H1 (cell line): ENCODE measurements around the gene BICDL1. TPM values are rescaled to one million over a fixed set of nuclear protein-coding genes. Genes with fewer than 3 reads are reported as not detected.

Source experiments
- CTCF ChIA-PET: fragments of 300-600 bp; sonication (Branson Sonifier 250); formaldehyde crosslinking; loops from one replicate; lab custom pipeline; 2021; ENCODE audit not compliant: partially characterized antibody; lab: Charles Lee
- POLR2A ChIA-PET: fragments of 300-600 bp; sonication (Branson Sonifier 250); formaldehyde crosslinking; loops from one replicate; lab custom pipeline; 2021; ENCODE audit warnings: inconsistent platforms; ENCODE audit not compliant: partially characterized antibody; lab: Charles Lee
- DNase-seq, 2 experiments: peaks; one replicate each; pipeline versions ENCODE4 v3.0.0 to v3.0.0-alpha.2; 2010 to 2022; ENCODE audit warnings: low spot score in 2 of 2, low read depth in 1 of 2, mixed read lengths in 1 of 2
- FAIRE-seq: peaks from 2 replicates; lab custom pipeline; 2011; peaks lifted over from hg19 to GRCh38; lab: Jason Lieb, UNC
- H2AFZ ChIP-seq: 2 replicates; pipeline ENCODE4 v1.8.1; 2012; ENCODE audit warnings: low read length, inconsistent platforms
- H2AK5ac ChIP-seq: 2 replicates; pipeline ENCODE4 v1.6.1; 2013; ENCODE audit warnings: low read depth, low read length
- H2BK120ac ChIP-seq: replicated peaks from 2 replicates; pipeline ENCODE3; 2013; ENCODE audit warnings: low read depth, low read length, inconsistent platforms
- H2BK12ac ChIP-seq: 2 replicates; pipeline ENCODE4 v1.6.1; 2013; ENCODE audit warnings: low read depth, low read length
- H2BK15ac ChIP-seq: 2 replicates; pipeline ENCODE4 v1.6.1; 2013; ENCODE audit warnings: low read length
- H2BK20ac ChIP-seq: 2 replicates; pipeline ENCODE4 v1.6.1; 2013; ENCODE audit warnings: low read length
- H2BK5ac ChIP-seq: 2 replicates; pipeline ENCODE4 v1.6.1; 2013; ENCODE audit warnings: low read depth, low read length
- H3K14ac ChIP-seq: 2 replicates; pipeline ENCODE4 v1.6.1; 2013; ENCODE audit warnings: inconsistent platforms; ENCODE audit not compliant: insufficient read length
- H3K18ac ChIP-seq: 2 replicates; pipeline ENCODE4 v1.6.1; 2013; ENCODE audit warnings: low read length; ENCODE audit errors: extremely low read depth
- H3K23ac ChIP-seq: 2 replicates; pipeline ENCODE4 v1.6.1; 2013; ENCODE audit warnings: inconsistent platforms; ENCODE audit not compliant: insufficient read length
- H3K23me2 ChIP-seq: 2 replicates; pipeline ENCODE4 v1.6.1; 2013; ENCODE audit warnings: low read depth, low read length
- H3K27ac ChIP-seq: 2 replicates; pipeline ENCODE4 v1.6.1; 2011; ENCODE audit warnings: low read depth, low read length, inconsistent platforms
- H3K27me3 ChIP-seq, 4 experiments: replicated peaks in 1 of 4; 1 replicate in 1 of 4; 2 replicates in 3 of 4; pipeline versions ENCODE4 v1.6.1 to v1.8.1; 2011 to 2013; ENCODE audit warnings: low read length in 3 of 4, mild to moderate bottlenecking in 3 of 4, inconsistent platforms in 2 of 4, mixed read lengths in 2 of 4, moderate library complexity in 1 of 4; ENCODE audit not compliant: control insufficient read depth in 3 of 4, insufficient read depth in 3 of 4; ENCODE audit errors: extremely low read depth in 1 of 4
- H3K36me3 ChIP-seq, 4 experiments: 2 replicates each; pipeline versions ENCODE4 v1.6.1 to v1.8.1; 2011 to 2013; ENCODE audit warnings: mild to moderate bottlenecking in 4 of 4, low read length in 3 of 4, moderate library complexity in 2 of 4, control low read depth in 1 of 4, inconsistent platforms in 1 of 4; ENCODE audit not compliant: insufficient read depth in 4 of 4, control insufficient read depth in 2 of 4
- H3K4ac ChIP-seq: replicated peaks from 2 replicates; pipeline ENCODE3; 2013; ENCODE audit warnings: low read length, low read depth, mixed read lengths, inconsistent platforms; ENCODE audit not compliant: insufficient read length
- H3K4me1 ChIP-seq, 4 experiments: replicated peaks in 1 of 4; 1 replicate in 1 of 4; 2 replicates in 3 of 4; pipeline versions ENCODE4 v1.6.1 to v1.8.1; 2011 to 2013; ENCODE audit warnings: low read length in 3 of 4, inconsistent platforms in 2 of 4, mixed read lengths in 1 of 4; ENCODE audit not compliant: insufficient read depth in 4 of 4, control insufficient read depth in 3 of 4
- H3K4me2 ChIP-seq, 2 experiments: 2 replicates each; pipeline versions ENCODE4 v1.6.1 to v1.8.1; 2011 to 2013; ENCODE audit warnings: low read depth in 2 of 2, low read length in 2 of 2, control low read depth in 1 of 2, inconsistent platforms in 1 of 2, mild to moderate bottlenecking in 1 of 2; ENCODE audit not compliant: insufficient read depth in 1 of 2
- H3K4me3 ChIP-seq, 4 experiments: fragments of 200-600, 300-600 bp in 1 of 4; sonication (generic), shearing (Covaris generic), sonication (Bioruptor Twin) in 1 of 4; 2 replicates each; pipeline versions ENCODE4 v1.5.1 to v1.8.1; 2011 to 2016; ENCODE audit warnings: low read length in 4 of 4, low read depth in 3 of 4, control low read depth in 2 of 4, inconsistent platforms in 2 of 4, mild to moderate bottlenecking in 2 of 4, mixed read lengths in 1 of 4, moderate library complexity in 1 of 4; ENCODE audit not compliant: insufficient read depth in 2 of 4; ENCODE audit errors: extremely low read depth in 1 of 4
- H3K56ac ChIP-seq: replicated peaks from 2 replicates; pipeline ENCODE3; 2013; ENCODE audit warnings: low read depth, mild to moderate bottlenecking, mixed read lengths, low read length, inconsistent platforms; ENCODE audit not compliant: insufficient read length
- H3K79me1 ChIP-seq: 2 replicates; pipeline ENCODE4 v1.6.1; 2013; ENCODE audit warnings: low read depth, low read length, control low read depth
- H3K79me2 ChIP-seq, 2 experiments: 2 replicates each; pipeline versions ENCODE4 v1.6.1 to v1.8.1; 2012 to 2013; ENCODE audit warnings: low read length in 2 of 2, mild to moderate bottlenecking in 2 of 2, inconsistent platforms in 1 of 2; ENCODE audit not compliant: insufficient read depth in 2 of 2, control insufficient read depth in 1 of 2
- H3K9ac ChIP-seq, 4 experiments: replicated peaks in 1 of 4; 1 replicate in 1 of 4; 2 replicates in 3 of 4; pipeline versions ENCODE4 v1.6.1 to v1.8.1; 2011 to 2013; ENCODE audit warnings: low read depth in 3 of 4, low read length in 3 of 4, control low read depth in 2 of 4, mild to moderate bottlenecking in 2 of 4, moderate library complexity in 2 of 4, inconsistent platforms in 1 of 4; ENCODE audit errors: extremely low read depth in 1 of 4
- H3K9me3 ChIP-seq, 2 experiments: 2 replicates each; pipeline versions ENCODE4 v1.6.1 to v1.8.1; 2012 to 2013; ENCODE audit warnings: mild to moderate bottlenecking in 2 of 2, moderate library complexity in 2 of 2, control low read depth in 1 of 2, inconsistent platforms in 1 of 2, low read depth in 1 of 2, low read length in 1 of 2, mixed read lengths in 1 of 2; ENCODE audit not compliant: insufficient read depth in 2 of 2
- H4K20me1 ChIP-seq, 2 experiments: replicated peaks in 1 of 2; 2 replicates each; pipeline versions ENCODE3 to v1.8.1; 2011 to 2013; ENCODE audit warnings: inconsistent platforms in 2 of 2, low read length in 2 of 2, mild to moderate bottlenecking in 1 of 2; ENCODE audit not compliant: insufficient read depth in 2 of 2, control insufficient read depth in 1 of 2
- H4K5ac ChIP-seq: 2 replicates; pipeline ENCODE4 v1.6.1; 2013; ENCODE audit warnings: low read length, low read depth, mixed read lengths, inconsistent platforms; ENCODE audit not compliant: insufficient read length
- H4K8ac ChIP-seq: 2 replicates; pipeline ENCODE4 v1.8.0; 2013; ENCODE audit warnings: mild to moderate bottlenecking, moderate library complexity, low read length, inconsistent platforms; ENCODE audit not compliant: insufficient read depth; ENCODE audit errors: extremely low read depth
- H4K91ac ChIP-seq: replicated peaks from 2 replicates; pipeline ENCODE3; 2013; ENCODE audit warnings: low read length, mixed read lengths, inconsistent platforms; ENCODE audit not compliant: insufficient read length
- BCL11A ChIP-seq, 2 experiments: IDR thresholded peaks; one replicate each; pipeline ENCODE4 v1.6.1; 2011; ENCODE audit warnings: low read depth in 2 of 2, low read length in 2 of 2, mild to moderate bottlenecking in 2 of 2
- CHD1 ChIP-seq: IDR thresholded peaks from 2 replicates; pipeline ENCODE4 v1.6.1; 2012; ENCODE audit warnings: low read depth, low read length, improper control_type of control experiment
- CHD2 ChIP-seq: IDR thresholded peaks from 2 replicates; pipeline ENCODE4 v1.6.1; 2012; ENCODE audit warnings: low read length, improper control_type of control experiment
- CTBP2 ChIP-seq: IDR thresholded peaks from 2 replicates; pipeline ENCODE4 v1.7.0; 2011; ENCODE audit warnings: borderline replicate concordance, mild to moderate bottlenecking, moderate library complexity, mixed read lengths, low read length; ENCODE audit not compliant: insufficient read depth, insufficient read length
- E2F6 ChIP-seq: IDR thresholded peaks from 2 replicates; pipeline ENCODE4 v1.6.1; 2012; ENCODE audit warnings: inconsistent platforms
- EGR1 ChIP-seq: IDR thresholded peaks from 2 replicates; pipeline ENCODE4 v1.6.1; 2011; ENCODE audit warnings: low read depth, low read length, borderline replicate concordance
- GTF2F1 ChIP-seq: IDR thresholded peaks from 2 replicates; pipeline ENCODE4 v1.6.1; 2012; ENCODE audit warnings: low read depth, low read length, improper control_type of control experiment, borderline replicate concordance
- MAX ChIP-seq: IDR thresholded peaks from 2 replicates; pipeline ENCODE4 v1.6.1; 2012; ENCODE audit warnings: inconsistent platforms
- SP1 ChIP-seq: IDR thresholded peaks from 2 replicates; pipeline ENCODE4 v1.6.1; 2011; ENCODE audit warnings: low read depth, low read length
- SP2 ChIP-seq: IDR thresholded peaks from 2 replicates; pipeline ENCODE4 v1.6.1; 2012; ENCODE audit warnings: mild to moderate bottlenecking, low read length, inconsistent platforms
- SP4 ChIP-seq: IDR thresholded peaks from 2 replicates; pipeline ENCODE4 v1.6.1; 2012; ENCODE audit warnings: low read length, inconsistent platforms
- TAF1 ChIP-seq: IDR thresholded peaks from 2 replicates; pipeline ENCODE4 v1.6.1; 2011; ENCODE audit warnings: mild to moderate bottlenecking, low read depth, low read length
- TBP ChIP-seq: IDR thresholded peaks from 2 replicates; pipeline ENCODE4 v1.6.1; 2011; ENCODE audit warnings: low read depth, low read length, improper control_type of control experiment
- TEAD4 ChIP-seq: IDR thresholded peaks from 2 replicates; pipeline ENCODE4 v1.6.1; 2012; ENCODE audit warnings: low read depth, low read length, inconsistent platforms, mixed read lengths
- ZNF274 ChIP-seq: IDR thresholded peaks from 2 replicates; pipeline ENCODE4 v1.7.0; 2012; ENCODE audit warnings: low read length, borderline replicate concordance; ENCODE audit errors: extremely low read depth
- WGBS, 2 experiments: shearing (Covaris generic) in 1 of 2; methylation state at CpG; one replicate each; pipeline versions ENCODE4 v1.1.6 to v1.1.7; 2013 to 2015; ENCODE audit warnings: low lambda C conversion rate in 2 of 2, mixed read lengths in 2 of 2, inconsistent platforms in 1 of 2, low coverage in 1 of 2, missing lambda C conversion rate in 1 of 2; ENCODE audit not compliant: insufficient replicate concordance in 2 of 2, insufficient coverage in 1 of 2, insufficient read length in 1 of 2; ENCODE audit errors: extremely low coverage in 1 of 2, missing lambda C conversion rate in 1 of 2; 5-methylcytosine and 5-hydroxymethylcytosine counted together
- polyA plus RNA-seq, 7 experiments: library from polyadenylated mRNA; depleted of rRNA in 3 of 7; stranded (reverse) in 5 of 7; unstranded in 2 of 7; fragments of >200 nt in 5 of 7; fragments of 200-250 nt in 2 of 7; gene quantifications; 1 replicate in 5 of 7; 2 replicates in 1 of 7; 4 replicates in 1 of 7; pipeline versions ENCODE4 v1.2.1 to v1.2.3, GENCODE V29; 2011 to 2013; ENCODE audit warnings: missing spikeins in 2 of 7, mixed read lengths in 2 of 7
- total RNA-seq: library from RNA; stranded (reverse); fragmentation: NEBNext Ultra II Directional; extraction: Animal tissue kit (Norgen Biotek cat#: 25700); gene quantifications from 2 replicates; pipeline ENCODE4 v1.2.1, GENCODE V29; 2021

The BICDL1 gene
- total and polyA plus RNA-seq, 2 of the 8 experiments (the other 6 are each of a cell fraction or from before 2014, with no cell fraction given) = 17.2 to 25.9 TPM

GRCh38 chr12:119949594-119949993 lies 39.4 kb upstream of the BICDL1 start:
- H3K27ac ChIP-seq = no peak overlapping the region
- H2AK5ac ChIP-seq = no peak overlapping the region
- H3K4me2 ChIP-seq = no peak overlapping the region
- FAIRE-seq = no peak
- H3K14ac ChIP-seq = no peak overlapping the region
- no peak overlapping the region for H3K9ac ChIP-seq
- DNase-seq = no peak
- H3K4ac ChIP-seq = no peak overlapping the region
- ChIA-PET CTCF (interaction anchor here (0.6 to 1.8 kb wide), 4 partner anchors 10 to 1150 kb away, joined by 3 to 6 read pairs (median 4); no protein-coding TSS in a partner anchor), POLR2A (interaction anchor here (0.7 to 1.5 kb wide), 3 partner anchors 14 to 251 kb away, joined by 3 to 5 read pairs (median 3); partner anchors contain the start of gene RPLP0)
- H4K20me1 ChIP-seq = no peaks in the 10 kb centered on the region
- no peaks in the 10 kb centered on the region for H3K9me3 ChIP-seq
- no peak overlapping the region for H2BK5ac ChIP-seq
- H3K27me3 ChIP-seq = no peaks in the 10 kb centered on the region
- H3K36me3 ChIP-seq = no peaks in the 10 kb centered on the region
- no peak overlapping the region for H4K91ac ChIP-seq
- no peak overlapping the region for H3K4me3 ChIP-seq
- H3K23ac ChIP-seq = no peak overlapping the region
- H3K79me1 ChIP-seq = no peaks in the 10 kb centered on the region
- no peak overlapping the region for H3K56ac ChIP-seq
- no peaks in the 10 kb centered on the region for H3K4me1 ChIP-seq
- H2AFZ ChIP-seq = no peak overlapping the region
- no peaks in the 10 kb centered on the region for H3K23me2 ChIP-seq
- no peak overlapping the region for H2BK12ac ChIP-seq
- no peak overlapping the region for H4K8ac ChIP-seq
- H2BK15ac ChIP-seq = no peak overlapping the region
- no peak overlapping the region for H3K18ac ChIP-seq
- WGBS, 2 experiments = 78% methylated on average over 4 of the region's 4 CpGs; no CpG with 5 or more reads in 1 of the 2 experiments
- H4K5ac ChIP-seq = no peak overlapping the region
- no peaks in the 10 kb centered on the region for H3K79me2 ChIP-seq
- no peak overlapping the region for H2BK120ac ChIP-seq
- no peak overlapping the region for H2BK20ac ChIP-seq
- no peak for TF ChIP-seq SP1
- TF ChIP-seq ZNF274 = no peak
- no peak for TF ChIP-seq TBP
- no peak for TF ChIP-seq GTF2F1
- no peak for TF ChIP-seq CTBP2
- TF ChIP-seq EGR1 = no peak
- no peak for TF ChIP-seq SP4
- TF ChIP-seq CHD2 = no peak
- no peak for TF ChIP-seq SP2
- TF ChIP-seq TEAD4 = no peak
- no peak for TF ChIP-seq CHD1
- no peak for TF ChIP-seq E2F6
- no peak for TF ChIP-seq TAF1
- no peak for TF ChIP-seq BCL11A (IDR thresholded peaks at IDR 0.05; ENCODE audit: low read depth in 2 of 2, low read length in 2 of 2)
- TF ChIP-seq MAX = no peak
